GM19463 (cell line): ENCODE results near the gene ST3GAL5.
A peak's percentile ranks its signal among the peaks of the same experiment; 100 is the strongest.
"Not testable (repeated sequence)": the region's sequence is repeated elsewhere in the genome, so short reads cannot be mapped to it uniquely, and the experiment has no call there.

Experiments used
- ATAC-seq: cut with Tn5 transposase; IDR thresholded peaks from one replicate; pipeline ENCODE4 v1.9.1; 2021; ENCODE audit warnings: mild to moderate bottlenecking, moderate library complexity; ENCODE audit not compliant: unreplicated experiment

ST3GAL5 gene

GRCh38 chr2:85894554-85895278 is 5.9 kb upstream of the ST3GAL5 start:
- ATAC-seq, result not testable (repeated sequence)

GRCh38 chr2:85893428-85894258 is 4.9 kb upstream of the ST3GAL5 start:
- no peak for ATAC-seq

- no peak for ATAC-seq
Observed at GRCh38 chr2:85892216-85892944, 3.6 kb upstream of the ST3GAL5 start.

- ATAC-seq, result no peak
Observed at GRCh38 chr2:85890522-85891176, 1.9 kb upstream of the ST3GAL5 start.

- ATAC-seq, result no peak
Observed at GRCh38 chr2:85889627-85890281, 964 bp upstream of the ST3GAL5 start.

- ATAC-seq, result no peak
Observed at GRCh38 chr2:85888020-85888683, 638 bp downstream of the ST3GAL5 start.

- peak; percentile 21 for ATAC-seq
Observed at GRCh38 chr2:85887566-85888019, 1.2 kb downstream of the ST3GAL5 start.

- ATAC-seq, result no peak
Observed at GRCh38 chr2:85886590-85886989, 2.2 kb downstream of the ST3GAL5 start.

- ATAC-seq, result no peak
Observed at GRCh38 chr2:85886141-85886540, 2.6 kb downstream of the ST3GAL5 start.

- not testable (repeated sequence) for ATAC-seq
Observed at GRCh38 chr2:85881781-85882180, 7.0 kb downstream of the ST3GAL5 start.

GRCh38 chr2:85880716-85881328 is 8.0 kb downstream of the ST3GAL5 start:
- ATAC-seq, result not testable (repeated sequence)

GRCh38 chr2:85878719-85879370 is 9.9 kb downstream of the ST3GAL5 start:
- no peak for ATAC-seq

GRCh38 chr2:85875350-85876050 is 13.3 kb downstream of the ST3GAL5 start:
- ATAC-seq, result no peak

GRCh38 chr2:85873679-85874078 is 15.1 kb downstream of the ST3GAL5 start:
- ATAC-seq, result no peak

- ATAC-seq, result no peak
Observed at GRCh38 chr2:85872536-85873161, 16.1 kb downstream of the ST3GAL5 start.

GRCh38 chr2:85871494-85872164 is 17.2 kb downstream of the ST3GAL5 start:
- no peak for ATAC-seq

- ATAC-seq, result no peak
Observed at GRCh38 chr2:85868822-85869221, 20.0 kb downstream of the ST3GAL5 start.
